Stimulated activated CD4-positive, alpha-beta T cell treated with anti-CD3 and anti-CD28 coated beads, TNF-alpha, amount 100 ng/mL, for 24 hours (primary cell): ENCODE data around the gene TRIM27.
"Not testable (repeated sequence)": the region's sequence is repeated elsewhere in the genome, so short reads cannot be mapped to it uniquely, and the experiment has no call there.

Experiments used
- DNase-seq, 3 experiments: peaks; one replicate each; pipeline ENCODE4 v3.0.0-alpha.2; 2020; ENCODE audit warnings: low read depth in 3 of 3

TRIM27 gene

DNA sequence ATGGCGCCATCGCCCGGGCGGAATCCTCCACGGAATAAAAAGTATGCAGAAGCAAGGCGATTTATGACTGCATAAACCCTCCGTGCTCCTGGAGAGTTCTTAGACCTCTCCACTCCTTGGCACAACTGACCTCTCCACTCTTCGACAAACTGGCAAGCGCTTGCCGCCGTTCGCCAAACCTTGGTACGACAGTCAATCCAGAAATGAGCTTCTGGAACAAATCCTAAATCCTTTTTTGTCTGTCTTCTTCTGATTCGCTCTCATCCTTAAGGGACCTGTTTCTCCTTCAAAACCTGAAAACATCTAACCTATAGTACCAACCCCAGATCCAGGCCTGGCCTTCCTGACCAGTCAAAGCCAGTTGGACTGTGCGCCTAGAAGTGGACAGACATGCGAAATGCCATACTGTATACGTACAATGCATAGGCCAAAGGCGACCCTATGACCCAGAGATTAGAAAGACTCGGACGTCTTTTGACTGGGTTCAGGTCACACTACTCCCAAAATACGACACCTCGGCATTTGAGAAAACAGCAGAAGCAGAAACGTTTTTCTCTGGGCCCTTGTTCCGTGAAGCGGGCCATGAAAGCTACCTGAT lies 59.4 kb downstream of the TRIM27 start:
- no peak for DNase-seq

DNA sequence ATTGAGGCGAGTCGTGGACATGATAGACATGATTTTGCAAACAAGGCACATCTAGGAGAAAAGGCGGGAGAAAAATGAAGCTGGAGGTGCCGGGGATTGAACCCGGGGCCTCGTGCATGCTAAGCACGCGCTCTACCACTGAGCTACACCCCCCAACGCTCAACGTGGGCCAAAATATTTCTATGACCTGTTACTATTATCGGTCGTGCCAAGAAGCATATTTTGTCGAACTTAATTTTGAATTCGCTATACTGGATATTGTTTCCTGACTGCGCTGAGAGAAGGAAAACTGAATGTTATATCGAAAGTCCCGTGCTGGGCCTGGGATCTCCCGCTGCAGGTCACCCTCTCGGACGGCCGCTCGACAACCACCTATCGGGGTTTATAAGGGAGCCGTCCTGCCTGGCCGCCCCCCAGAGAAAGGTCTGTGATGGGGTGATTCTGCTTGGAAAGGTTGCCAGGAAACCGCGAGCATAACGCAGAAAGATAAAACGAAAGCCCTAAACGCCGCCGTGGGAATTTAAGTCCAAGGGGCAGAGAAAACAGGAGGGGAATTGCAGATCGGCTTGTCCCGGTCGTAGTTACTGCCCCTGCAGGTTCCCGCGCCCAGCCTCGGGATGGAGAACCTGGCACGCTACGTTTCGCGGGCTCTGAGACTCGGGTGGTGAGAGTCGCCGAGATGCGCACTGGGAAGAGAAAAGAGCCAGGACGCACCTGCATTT lies 60.0 kb downstream of the TRIM27 start:
- peak; percentile 77 to 83 (median 80) for DNase-seq

DNA sequence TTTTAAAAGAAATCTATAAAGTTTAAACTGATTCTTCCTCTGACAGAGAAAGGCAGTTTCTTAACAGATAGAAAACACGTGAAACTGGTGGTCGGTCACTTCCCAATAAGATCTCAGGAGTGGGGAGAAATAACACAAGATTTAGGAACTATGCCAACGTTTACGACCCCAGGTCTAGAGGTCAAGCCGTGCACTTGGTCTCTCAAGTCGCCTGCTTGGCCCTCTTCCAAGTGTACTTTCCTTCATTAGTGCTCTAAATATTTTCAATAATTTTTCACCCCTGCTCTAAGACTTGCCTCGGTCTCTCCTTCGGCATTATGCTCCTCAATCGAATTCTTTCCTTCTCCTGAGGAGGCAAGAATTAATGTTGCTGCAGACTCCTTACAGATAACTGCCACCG lies 61.7 kb downstream of the TRIM27 start:
- no peak for DNase-seq

DNA sequence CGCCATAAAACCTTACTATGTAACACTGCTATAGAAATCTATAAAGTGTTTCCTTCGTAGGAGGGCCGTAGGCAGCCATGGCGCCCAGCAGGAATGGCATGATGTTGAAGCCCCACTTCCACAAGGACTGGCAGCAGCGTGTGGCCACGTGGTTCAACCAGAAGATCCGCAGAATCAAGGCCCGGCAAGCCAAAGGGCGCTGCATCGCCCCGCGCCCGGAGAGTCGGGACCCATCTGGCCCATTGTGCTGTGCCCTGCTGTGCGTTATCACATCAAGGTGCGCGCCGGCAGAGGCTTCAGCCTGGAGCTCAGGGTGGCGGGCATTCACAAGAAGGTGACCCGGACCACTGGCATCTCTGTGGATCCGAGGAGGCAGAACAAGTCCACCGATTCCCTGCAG lies 62.4 kb downstream of the TRIM27 start:
- DNase-seq: no peak

DNA sequence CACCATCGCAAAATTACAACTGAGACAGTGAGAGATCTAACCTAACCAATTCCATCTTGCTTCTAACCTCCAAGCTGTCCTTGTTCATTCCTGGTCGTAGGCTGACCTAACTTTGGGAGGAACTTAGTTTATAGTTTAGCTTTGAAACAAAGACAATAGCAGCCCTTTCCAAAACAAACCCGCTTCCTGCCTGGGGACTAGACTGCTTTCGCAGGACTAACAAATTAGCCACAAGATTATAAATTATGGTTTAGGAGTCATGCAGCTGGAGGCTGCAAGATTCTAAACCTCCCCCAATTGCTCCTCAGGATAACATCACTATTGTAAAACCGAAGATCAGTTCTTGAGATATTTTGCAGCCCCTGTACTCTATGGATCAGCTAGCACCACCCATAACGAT lies 63.2 kb downstream of the TRIM27 start:
- DNase-seq: no peak

DNA sequence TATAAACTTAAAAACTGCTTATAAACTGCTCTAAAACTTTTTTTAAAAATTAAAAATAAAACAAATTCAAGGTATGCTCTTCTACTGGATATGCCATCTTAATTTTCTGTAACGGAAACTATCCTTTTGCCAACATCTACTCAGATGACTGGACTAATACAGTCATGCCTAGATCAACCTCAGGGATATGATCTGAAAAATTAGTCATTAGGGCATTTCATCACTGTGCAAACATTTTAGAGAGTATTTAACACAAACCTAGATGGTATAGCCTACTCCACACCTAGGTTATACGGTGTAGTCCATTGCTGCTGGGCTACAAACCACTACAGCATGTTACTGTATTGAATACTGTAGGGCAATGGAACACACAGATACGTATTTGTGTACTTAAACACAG lies 64.8 kb downstream of the TRIM27 start:
- DNase-seq: no peak

DNA sequence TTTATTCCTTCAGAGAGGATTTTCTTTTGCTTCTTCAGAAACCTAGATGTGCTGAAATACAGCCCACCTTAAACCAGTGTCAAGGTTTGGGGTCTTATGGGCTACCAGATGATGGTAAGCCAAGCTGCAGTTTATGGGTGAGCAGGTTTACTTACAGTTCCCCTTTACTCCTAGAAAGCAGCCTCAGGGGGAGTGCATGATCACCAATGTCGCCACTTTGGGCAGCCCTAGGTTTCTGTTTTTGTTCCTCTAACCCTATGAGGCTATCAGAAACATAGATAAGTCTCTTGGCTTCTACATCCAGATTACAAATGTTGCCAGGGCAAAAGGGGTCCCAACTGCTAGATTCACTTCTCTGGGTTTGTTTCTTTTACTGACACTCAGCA lies 67.2 kb downstream of the TRIM27 start:
- DNase-seq: no peak

DNA sequence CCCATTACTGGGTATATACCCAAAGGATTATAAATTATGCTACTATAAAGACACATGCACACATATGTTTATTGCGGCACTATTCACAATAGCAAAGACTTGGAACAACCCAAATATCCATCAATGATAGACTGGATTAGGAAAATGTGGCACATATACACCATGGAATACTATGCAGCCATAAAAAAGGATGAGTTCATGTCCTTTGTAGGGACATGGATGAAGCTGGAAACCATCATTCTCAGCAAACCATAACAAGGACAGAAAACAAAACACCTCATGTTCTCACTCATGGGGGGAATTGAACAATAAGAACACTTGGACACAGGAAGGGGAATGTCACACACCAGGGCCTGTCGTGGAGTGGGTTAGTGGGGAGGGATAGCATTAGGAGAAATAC lies 69.4 kb downstream of the TRIM27 start:
- not testable (repeated sequence) for DNase-seq
